K562 (cell line): ENCODE data around the gene SP4. TPM values are rescaled to one million over a fixed set of nuclear protein-coding genes. Genes with fewer than 3 reads are reported as not detected.

Experiments
- BHLHE40 ChIP-seq: IDR thresholded peaks from 2 replicates; pipeline ENCODE4 v1.6.1; 2011; ENCODE audit warnings: low read length, improper control_type of control experiment
- CSDE1 ChIP-seq, 2 experiments: fragments of 450-650 bp; IDR thresholded peaks; 2 replicates each; pipeline ENCODE4 v1.6.1; 2016; ENCODE audit warnings: mild to moderate bottlenecking in 1 of 2
- DPF2 ChIP-seq: fragments of 450-650 bp; IDR thresholded peaks from 2 replicates; pipeline ENCODE4 v1.6.1; 2016
- E2F3 ChIP-seq: fragments of 250-450 bp; sonication (Bioruptor Pico); IDR thresholded peaks from 2 replicates; pipeline ENCODE4 v1.4.0; 2020; ENCODE audit warnings: mild to moderate bottlenecking
- FOSL1 ChIP-seq: fragments of 200-800 bp; sonication (Bioruptor generic); conservative IDR thresholded peaks from 2 replicates; pipeline ENCODE4 v1.6.1; 2016; ENCODE audit warnings: missing genetic modification characterization, missing compliant biosample characterization
- HDAC1 ChIP-seq, 2 experiments: fragments of 450-650 bp; IDR thresholded peaks; 2 replicates each; pipeline ENCODE4 v1.6.1; 2016 to 2017; ENCODE audit warnings: inconsistent platforms in 1 of 2, mild to moderate bottlenecking in 1 of 2, moderate library complexity in 1 of 2
- HDAC2 ChIP-seq: fragments of 450-650 bp; IDR thresholded peaks from 2 replicates; pipeline ENCODE4 v1.6.1; 2016; ENCODE audit warnings: mild to moderate bottlenecking
- HOXB6 ChIP-seq: fragments of 250-450 bp; sonication (Bioruptor Pico); IDR thresholded peaks from 2 replicates; pipeline ENCODE4 v1.5.1; 2022; ENCODE audit warnings: mild to moderate bottlenecking, borderline replicate concordance
- KLF1 ChIP-seq: fragments of 450-650 bp; IDR thresholded peaks from 2 replicates; pipeline ENCODE4 v1.6.1; 2016; ENCODE audit warnings: missing genetic modification characterization, missing compliant biosample characterization
- NR2C2 ChIP-seq, 2 experiments: fragments of 200-800 bp in 1 of 2; sonication (Bioruptor generic) in 1 of 2; sonication (generic) in 1 of 2; formaldehyde crosslinking in 1 of 2; IDR thresholded peaks; 2 replicates each; pipeline versions ENCODE4 v1.6.1 to v1.8.0; 2016 to 2022; ENCODE audit warnings: mild to moderate bottlenecking in 1 of 2, missing compliant biosample characterization in 1 of 2, missing genetic modification characterization in 1 of 2, missing genetic modification reagents in 1 of 2
- SLC30A9 ChIP-seq: fragments of 250-450 bp; sonication (Bioruptor Pico); IDR thresholded peaks from 2 replicates; pipeline ENCODE4 v1.8.0; 2022; ENCODE audit warnings: mild to moderate bottlenecking, moderate library complexity
- TAL1 ChIP-seq: fragments of 450-650 bp; IDR thresholded peaks from 2 replicates; pipeline ENCODE4 v1.6.1; 2016; ENCODE audit warnings: mild to moderate bottlenecking
- TBL1XR1 ChIP-seq, 2 experiments: IDR thresholded peaks; 2 replicates each; pipeline ENCODE4 v1.6.1; 2012; ENCODE audit warnings: improper control_type of control experiment in 2 of 2, low read length in 2 of 2, mild to moderate bottlenecking in 1 of 2
- TOE1 ChIP-seq, 2 experiments: fragments of 450-650 bp in 1 of 2; sonication (generic) in 1 of 2; formaldehyde crosslinking in 1 of 2; IDR thresholded peaks; 2 replicates each; pipeline versions ENCODE4 v1.7.1 to v1.8.0; 2016 to 2022; ENCODE audit warnings: borderline replicate concordance in 2 of 2, mild to moderate bottlenecking in 2 of 2, antibody characterized with exemption in 1 of 2, inconsistent platforms in 1 of 2, low read depth in 1 of 2, missing genetic modification reagents in 1 of 2, moderate library complexity in 1 of 2
- ZFP30 ChIP-seq: fragments of 250-450 bp; sonication (Bioruptor Pico); IDR thresholded peaks from 2 replicates; pipeline ENCODE4 v1.8.0; 2022; ENCODE audit warnings: moderate library complexity, mild to moderate bottlenecking, inconsistent platforms, borderline replicate concordance
- ZNF232 ChIP-seq: sonication (generic); formaldehyde crosslinking; IDR thresholded peaks from 2 replicates; pipeline ENCODE4 v1.8.0; 2022; ENCODE audit warnings: mild to moderate bottlenecking, missing genetic modification reagents
- ZNF263 ChIP-seq: sonication (generic); formaldehyde crosslinking; IDR thresholded peaks from 2 replicates; pipeline ENCODE4 v1.8.0; 2022; ENCODE audit warnings: mild to moderate bottlenecking, missing genetic modification reagents, borderline replicate concordance
- polyA plus RNA-seq, 8 experiments: library from polyadenylated mRNA; depleted of rRNA in 4 of 8; stranded (reverse) in 5 of 8; unstranded in 3 of 8; fragments of >200 nt; fragmentation: Nextera tagmentation in 2 of 8; fragmentation: Illumina TruSeq in 1 of 8; extraction: Ambion mirVana in 2 of 8; extraction: Trizol in 1 of 8; gene quantifications; 2 replicates each; pipeline versions ENCODE4 v1.2.1 to v1.2.3, GENCODE V29; 2011 to 2014; ENCODE audit warnings: inconsistent platforms in 1 of 8, missing spikeins in 1 of 8
- total RNA-seq, 7 experiments: library from RNA; depleted of rRNA in 6 of 7; stranded (reverse); fragments of >200 nt in 6 of 7; fragmentation: Illumina TruSeq in 2 of 7; extraction: Trizol in 2 of 7; gene quantifications; 2 replicates each; pipeline versions ENCODE4 v1.2.1 to v1.2.3, GENCODE V29; 2011 to 2021; ENCODE audit warnings: low replicate concordance in 1 of 7
- TF ChIP-seq, protein P1 (sequence below): fragments of 450-650 bp; IDR thresholded peaks from 2 replicates; pipeline ENCODE4 v1.7.0; 2016; ENCODE audit warnings: borderline replicate concordance
- TF ChIP-seq, protein P2 (sequence below): fragments of 450-650 bp; IDR thresholded peaks from 2 replicates; pipeline ENCODE4 v1.6.1; 2016
- TF ChIP-seq, protein P3 (sequence below), 2 experiments: fragments of 450-650 bp; conservative IDR thresholded peaks; 2 replicates each; pipeline ENCODE4 v1.6.1; 2017; ENCODE audit warnings: mild to moderate bottlenecking in 2 of 2, moderate library complexity in 2 of 2

Gene SP4
- total and polyA plus RNA-seq, 9 of the 15 experiments (the other 6 are each of a cell fraction or from before 2014, with no cell fraction given), result 2.4 to 9.4 (median 4.5) TPM

DNA sequence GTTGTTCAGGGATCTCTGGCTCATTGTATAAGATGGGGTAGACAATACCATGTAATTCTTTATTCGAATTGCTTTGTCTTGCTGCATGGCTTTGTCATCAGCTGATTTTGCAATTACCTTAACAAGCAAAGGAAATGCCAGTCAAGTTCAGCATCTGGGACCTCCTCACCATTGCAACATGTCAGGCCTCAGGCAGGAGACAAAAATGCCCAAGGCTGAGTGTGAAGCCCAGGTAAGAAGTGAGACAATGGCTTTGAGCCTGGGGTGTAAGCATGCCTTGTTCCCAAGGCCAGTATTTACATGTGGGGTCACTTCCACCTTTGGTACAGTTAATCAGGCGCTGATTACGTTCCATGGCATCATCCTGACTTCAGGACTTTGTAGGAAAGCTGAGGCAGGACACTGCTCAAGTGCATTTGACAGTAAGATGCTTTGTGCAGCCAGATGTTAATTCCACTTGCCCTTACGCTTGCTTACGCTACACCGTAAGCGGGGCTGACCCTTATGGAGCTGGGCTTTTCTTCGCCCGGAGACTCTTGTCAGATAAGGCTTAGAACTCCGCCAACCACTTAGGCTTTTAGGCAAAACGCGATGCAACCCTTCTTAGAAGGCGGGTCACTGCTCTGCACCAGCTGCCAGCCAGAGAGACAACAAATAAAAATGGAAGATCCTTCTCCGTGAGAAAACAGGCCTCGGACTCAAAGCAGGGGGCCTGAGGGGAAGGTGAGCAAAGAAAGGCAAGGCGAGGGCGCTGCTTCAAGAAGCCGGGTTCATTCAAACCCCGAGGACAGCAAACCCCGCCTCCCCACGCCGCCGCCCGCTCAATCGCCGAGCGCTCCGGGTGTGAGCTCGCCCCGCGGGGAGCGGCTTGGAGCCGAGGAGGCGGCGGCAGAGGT is 1.3 kb upstream of the SP4 start (continued):
- TF ChIP-seq ZNF232 (CRISPR knock-in tag) (no peak), TOE1 (IDR thresholded peaks at IDR 0.05; ENCODE audit: borderline replicate concordance) (no peak), TOE1 (CRISPR knock-in tag; IDR thresholded peaks at IDR 0.05; ENCODE audit: borderline replicate concordance, low read depth) (no peak), CSDE1 (IDR thresholded peaks at IDR 0.05) (no peak), HOXB6 (CRISPR knock-in tag) (no peak), ZFP30 (no peak), TAL1 (no peak), DPF2 (peak; percentile 35; the same call in 1 of the 2 replicates), NR2C2 (CRISPR knock-in tag; IDR thresholded peaks at IDR 0.05) (no peak), NR2C2 (tag; IDR thresholded peaks at IDR 0.05) (no peak), FOSL1 (tag) (no peak), SLC30A9 (CRISPR knock-in tag) (no peak), HDAC2 (no peak), E2F3 (CRISPR knock-in tag) (no peak), HDAC1 (IDR thresholded peaks at IDR 0.05) (peak in 1 of 2 experiments; percentile 24; a peak in 1 of 4 replicates), TBL1XR1 (IDR thresholded peaks at IDR 0.05; ENCODE audit: low read length in 2 of 2) (no peak), KLF1 (tag) (no peak), BHLHE40 (no peak), ZNF263 (CRISPR knock-in tag) (no peak)
- TF ChIP-seq, protein P1, sequence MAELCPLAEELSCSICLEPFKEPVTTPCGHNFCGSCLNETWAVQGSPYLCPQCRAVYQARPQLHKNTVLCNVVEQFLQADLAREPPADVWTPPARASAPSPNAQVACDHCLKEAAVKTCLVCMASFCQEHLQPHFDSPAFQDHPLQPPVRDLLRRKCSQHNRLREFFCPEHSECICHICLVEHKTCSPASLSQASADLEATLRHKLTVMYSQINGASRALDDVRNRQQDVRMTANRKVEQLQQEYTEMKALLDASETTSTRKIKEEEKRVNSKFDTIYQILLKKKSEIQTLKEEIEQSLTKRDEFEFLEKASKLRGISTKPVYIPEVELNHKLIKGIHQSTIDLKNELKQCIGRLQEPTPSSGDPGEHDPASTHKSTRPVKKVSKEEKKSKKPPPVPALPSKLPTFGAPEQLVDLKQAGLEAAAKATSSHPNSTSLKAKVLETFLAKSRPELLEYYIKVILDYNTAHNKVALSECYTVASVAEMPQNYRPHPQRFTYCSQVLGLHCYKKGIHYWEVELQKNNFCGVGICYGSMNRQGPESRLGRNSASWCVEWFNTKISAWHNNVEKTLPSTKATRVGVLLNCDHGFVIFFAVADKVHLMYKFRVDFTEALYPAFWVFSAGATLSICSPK, result no peak
- TF ChIP-seq, protein P2, sequence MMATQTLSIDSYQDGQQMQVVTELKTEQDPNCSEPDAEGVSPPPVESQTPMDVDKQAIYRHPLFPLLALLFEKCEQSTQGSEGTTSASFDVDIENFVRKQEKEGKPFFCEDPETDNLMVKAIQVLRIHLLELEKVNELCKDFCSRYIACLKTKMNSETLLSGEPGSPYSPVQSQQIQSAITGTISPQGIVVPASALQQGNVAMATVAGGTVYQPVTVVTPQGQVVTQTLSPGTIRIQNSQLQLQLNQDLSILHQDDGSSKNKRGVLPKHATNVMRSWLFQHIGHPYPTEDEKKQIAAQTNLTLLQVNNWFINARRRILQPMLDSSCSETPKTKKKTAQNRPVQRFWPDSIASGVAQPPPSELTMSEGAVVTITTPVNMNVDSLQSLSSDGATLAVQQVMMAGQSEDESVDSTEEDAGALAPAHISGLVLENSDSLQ, result no peak; the same call in 1 of the 2 replicates
- TF ChIP-seq, protein P3, sequence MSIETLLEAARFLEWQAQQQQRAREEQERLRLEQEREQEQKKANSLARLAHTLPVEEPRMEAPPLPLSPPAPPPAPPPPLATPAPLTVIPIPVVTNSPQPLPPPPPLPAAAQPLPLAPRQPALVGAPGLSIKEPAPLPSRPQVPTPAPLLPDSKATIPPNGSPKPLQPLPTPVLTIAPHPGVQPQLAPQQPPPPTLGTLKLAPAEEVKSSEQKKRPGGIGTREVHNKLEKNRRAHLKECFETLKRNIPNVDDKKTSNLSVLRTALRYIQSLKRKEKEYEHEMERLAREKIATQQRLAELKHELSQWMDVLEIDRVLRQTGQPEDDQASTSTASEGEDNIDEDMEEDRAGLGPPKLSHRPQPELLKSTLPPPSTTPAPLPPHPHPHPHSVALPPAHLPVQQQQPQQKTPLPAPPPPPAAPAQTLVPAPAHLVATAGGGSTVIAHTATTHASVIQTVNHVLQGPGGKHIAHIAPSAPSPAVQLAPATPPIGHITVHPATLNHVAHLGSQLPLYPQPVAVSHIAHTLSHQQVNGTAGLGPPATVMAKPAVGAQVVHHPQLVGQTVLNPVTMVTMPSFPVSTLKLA (conservative IDR thresholded peaks at IDR 0.05), result no peak
